ENCODE results near the gene MAP3K2.
"Not testable (repeated sequence)": the region's sequence is repeated elsewhere in the genome, so short reads cannot be mapped to it uniquely, and the experiment has no call there.

The MAP3K2 gene

GRCh38 chr2:127411653-127412369, 24.0 kb upstream of the MAP3K2 start:
- TF ChIP-seq CTCF (IDR thresholded peaks at IDR 0.05; ENCODE audit: borderline replicate concordance, control extremely low read depth, extremely low read depth, insufficient read depth, missing control alignments), result no peak
- peak; percentile 7 for DNase-seq (ENCODE audit: low spot score)
- in situ Hi-C loops (cut with MboI; ENCODE audit: low sequenced_read_pairs, unreplicated experiment), result no loop called here

- DNase-seq (ENCODE audit: low spot score), result peak; percentile 61
- TF ChIP-seq CTCF (IDR thresholded peaks at IDR 0.05; ENCODE audit: borderline replicate concordance, control extremely low read depth, extremely low read depth, insufficient read depth, missing control alignments), result no peak
- in situ Hi-C loops (cut with MboI; ENCODE audit: low sequenced_read_pairs, unreplicated experiment), result no loop called here
Measured at GRCh38 chr2:127410871-127411652, 23.3 kb upstream of the MAP3K2 start.

GRCh38 chr2:127409716-127410115, 21.9 kb upstream of the MAP3K2 start:
- in situ Hi-C loops (cut with MboI; ENCODE audit: low sequenced_read_pairs, unreplicated experiment), result not testable (repeated sequence)

GRCh38 chr2:127408807-127409099, 21.0 kb upstream of the MAP3K2 start:
- in situ Hi-C loops (cut with MboI; ENCODE audit: low sequenced_read_pairs, unreplicated experiment), result no loop called here
- DNase-seq (ENCODE audit: low spot score), result peak; percentile 18
- no peak for TF ChIP-seq CTCF (IDR thresholded peaks at IDR 0.05; ENCODE audit: borderline replicate concordance, control extremely low read depth, extremely low read depth, insufficient read depth, missing control alignments)

More at GRCh38 chr2:127409716-127410115, 21.9 kb upstream of the MAP3K2 start:
- DNase-seq (ENCODE audit: low spot score), result not testable (repeated sequence)

- peak; percentile 86 for DNase-seq (ENCODE audit: low spot score)
- in situ Hi-C loops (cut with MboI; ENCODE audit: low sequenced_read_pairs, unreplicated experiment), result no loop called here
- no peak for TF ChIP-seq CTCF (IDR thresholded peaks at IDR 0.05; ENCODE audit: borderline replicate concordance, control extremely low read depth, extremely low read depth, insufficient read depth, missing control alignments)
Measured at GRCh38 chr2:127408004-127408806, 20.4 kb upstream of the MAP3K2 start.

- DNase-seq (ENCODE audit: low spot score), result no peak
- in situ Hi-C loops (cut with MboI; ENCODE audit: low sequenced_read_pairs, unreplicated experiment), result no loop called here
- TF ChIP-seq CTCF (IDR thresholded peaks at IDR 0.05; ENCODE audit: borderline replicate concordance, control extremely low read depth, extremely low read depth, insufficient read depth, missing control alignments), result no peak
Measured at GRCh38 chr2:127407661-127408003, 19.9 kb upstream of the MAP3K2 start.
